ENCODE results near the gene SLC22A9.

DNA sequence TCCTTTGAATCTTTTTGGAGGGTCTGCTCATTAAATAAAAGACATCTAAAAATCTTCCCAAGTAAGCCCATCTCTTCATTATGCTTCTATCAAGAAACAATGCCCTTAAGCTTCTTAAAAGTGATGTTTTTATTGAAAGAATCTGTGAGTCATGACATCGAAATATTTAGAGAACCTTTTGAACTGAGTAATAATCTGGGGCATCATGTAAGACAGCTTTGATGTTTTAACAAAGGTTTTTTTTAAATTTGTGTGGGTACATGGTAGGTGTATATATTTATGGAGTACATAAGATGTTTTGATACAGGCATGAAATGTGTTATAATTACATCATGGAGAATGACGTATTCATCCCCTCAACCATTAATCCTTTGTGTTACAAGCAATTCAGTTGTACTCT, 74.6 kb downstream of the SLC22A9 start:
- TF ChIP-seq POLR2A (IDR thresholded peaks at IDR 0.05; ENCODE audit: low read length) (no peak), GATA1 (IDR thresholded peaks at IDR 0.05; ENCODE audit: low read depth, low read length) (no peak)

Measured in erythroblast (primary cell).